GM21526 (cell line): ENCODE measurements around the gene PIP4K2A.

ENCODE experiments used
- ATAC-seq: cut with Tn5 transposase; IDR thresholded peaks from one replicate; pipeline ENCODE4 v1.9.1; 2021; ENCODE audit warnings: moderate library complexity; ENCODE audit not compliant: unreplicated experiment, low FRiP score

Gene PIP4K2A

GRCh38 chr10:22670788-22671187 lies 43.6 kb downstream of the PIP4K2A start:
- no peak for ATAC-seq

GRCh38 chr10:22669163-22669711 lies 45.1 kb downstream of the PIP4K2A start:
- peak; percentile 39 for ATAC-seq

- ATAC-seq: no peak
Measured at GRCh38 chr10:22667093-22667480, 47.3 kb downstream of the PIP4K2A start.

- peak; percentile 68 for ATAC-seq
Measured at GRCh38 chr10:22666287-22667092, 47.9 kb downstream of the PIP4K2A start.

- no peak for ATAC-seq
Measured at GRCh38 chr10:22665329-22665728, 49.0 kb downstream of the PIP4K2A start.

- ATAC-seq: no peak
Measured at GRCh38 chr10:22662733-22663330, 51.5 kb downstream of the PIP4K2A start.

GRCh38 chr10:22659866-22660265 lies 54.5 kb downstream of the PIP4K2A start:
- ATAC-seq: no peak

GRCh38 chr10:22658745-22659410 lies 55.5 kb downstream of the PIP4K2A start:
- no peak for ATAC-seq

GRCh38 chr10:22657566-22658225 lies 56.7 kb downstream of the PIP4K2A start:
- no peak for ATAC-seq

- ATAC-seq: no peak
Measured at GRCh38 chr10:22657024-22657423, 57.4 kb downstream of the PIP4K2A start.

GRCh38 chr10:22656036-22656435 lies 58.3 kb downstream of the PIP4K2A start:
- ATAC-seq: no peak

- no peak for ATAC-seq
Measured at GRCh38 chr10:22655312-22655981, 58.9 kb downstream of the PIP4K2A start.

- no peak for ATAC-seq
Measured at GRCh38 chr10:22652988-22653481, 61.3 kb downstream of the PIP4K2A start.

- peak; percentile 43 for ATAC-seq
Measured at GRCh38 chr10:22651276-22651980, 63.0 kb downstream of the PIP4K2A start.

GRCh38 chr10:22649994-22650393 lies 64.4 kb downstream of the PIP4K2A start:
- no peak for ATAC-seq

GRCh38 chr10:22649390-22649841 lies 65.0 kb downstream of the PIP4K2A start:
- no peak for ATAC-seq

GRCh38 chr10:22648547-22648961 lies 65.8 kb downstream of the PIP4K2A start:
- ATAC-seq: peak; percentile 35

GRCh38 chr10:22647244-22647643 lies 67.1 kb downstream of the PIP4K2A start:
- no peak for ATAC-seq

- ATAC-seq: peak; percentile 36
Measured at GRCh38 chr10:22646388-22646853, 68.0 kb downstream of the PIP4K2A start.
